Pancreas (tissue), 10 donors: ENCODE data around the gene TMED3. TPM values are rescaled to one million over a fixed set of nuclear protein-coding genes. Genes with fewer than 3 reads are reported as not detected.

Experiments
- ATAC-seq, 4 donors: fragments of 200-7000 bp; cut with Tn5 transposase; one replicate each; pipeline versions ENCODE4 v1.8.0 to v1.9.1; 2020; ENCODE audit warnings: mild to moderate bottlenecking in 4 of 4, moderate library complexity in 4 of 4
- DNase-seq, 6 donors: peaks; one replicate each; pipeline ENCODE4 v3.0.0-alpha.2; 2020
- FAIRE-seq: peaks from 2 replicates; lab custom pipeline; 2012; peaks lifted over from hg19 to GRCh38; lab: Jason Lieb, UNC
- H3K27ac ChIP-seq, 4 donors: fragments of 200-600 bp; sonication (generic); 1 replicate in 3 of 4; 2 replicates in 1 of 4; pipeline versions ENCODE4 v1.5.0 to v1.8.0; 2020
- H3K27me3 ChIP-seq, 4 donors: fragments of 200-600 bp; one replicate each; pipeline ENCODE4 v1.8.0; 2021
- H3K36me3 ChIP-seq, 3 donors: fragments of 200-600 bp; sonication (generic) in 1 of 3; one replicate each; pipeline versions ENCODE4 v1.5.0 to v1.8.0; 2020 to 2021
- H3K4me1 ChIP-seq, 3 donors: fragments of 200-600 bp; one replicate each; pipeline ENCODE4 v1.8.0; 2021
- H3K4me3 ChIP-seq, 4 donors: fragments of 200-600 bp; sonication (generic) in 2 of 4; one replicate each; pipeline versions ENCODE4 v1.5.0 to v1.8.0; 2020 to 2021
- H3K9me3 ChIP-seq, 4 donors: fragments of 200-600 bp; one replicate each; pipeline ENCODE4 v1.8.0; 2021
- CTCF ChIP-seq, 4 donors: fragments of 200-600 bp; sonication (generic) in 3 of 4; IDR thresholded peaks; one replicate each; pipeline versions ENCODE4 v1.5.0 to v1.8.0; 2021; ENCODE audit warnings: antibody characterized with exemption in 4 of 4
- WGBS, 2 donors: extraction: QIAGEN DNeasy Blood & Tissue Kit; methylation state at CpG; one replicate each; pipeline ENCODE4 v1.1.7; 2013; 5-methylcytosine and 5-hydroxymethylcytosine counted together
- intact Hi-C, 3 donors: fragments of 100-400 bp; cut with DNase I; formaldehyde crosslinking; loops; one replicate each; pipeline versions ENCODE4 v1.11.1 to v1.14.2; 2022
- polyA plus RNA-seq, 2 donors: library from polyadenylated mRNA; stranded (reverse); fragments of 200-250 nt; gene quantifications; one replicate each; pipeline ENCODE4 v1.2.3, GENCODE V29; 2013
- total RNA-seq, 6 donors: library from RNA; stranded (reverse); fragmentation: NEBNext Ultra II Directional in 4 of 6; extraction: Animal tissue kit (Norgen Biotek cat#: 25700) in 4 of 6; gene quantifications; one replicate each; pipeline versions ENCODE4 v1.2.1 to v1.2.4, GENCODE V29; 2021 to 2023
- donor health status: healthy with polysubstance abuse.
- donor health status: DM: no; HTN: no; CAD: no; lungs with moderate emphysema.
- donor health status: DM: no; HTN: no; CAD: no.
- donor health status: control.
- donor health status: control.
- donor health status: Bipolar disorder and iron deficiency.
- donor health status: DM: yes; HTN: yes; CAD: no.
- donor health status: DM: no; HTN: no; CAD: no.
- donor health status: DM: no; HTN: no; CAD: no.
- donor health status: DM: yes; HTN: yes; CAD: no.

Gene TMED3
- total and polyA plus RNA-seq, 8 donors = 52.7 to 99.0 (median 81.1) TPM

- FAIRE-seq (no peak), ATAC-seq (peak in 3 of 4 donors; percentile 28 to 81 (median 76)), DNase-seq (peak in 3 of 6 donors; percentile 26 to 62 (median 49))
- Histone ChIP-seq H3K27ac (no peak within 1 kb of the TSS), H3K9me3 (no peaks in the 10 kb centered on the region), H3K27me3 (peaks cover 0 to 19% (median 13%) of the 10 kb centered on the region in 4 donors), H3K4me3 (peak within 1 kb of the TSS in 1 of 4 donors; percentile 3), H3K4me1 (no peaks in the 10 kb centered on the region), H3K36me3 (no peaks in the 10 kb centered on the region)
- intact Hi-C loops = no loop called here
- WGBS, 2 donors = 7% methylated on average over 45 to 56 of the region's 56 CpGs
- no peak for TF ChIP-seq CTCF (IDR thresholded peaks at IDR 0.05)
Observed at GRCh38 chr15:79282371-79283251, 28.3 kb upstream of the TMED3 start, which contains the start of gene ANKRD34C. Gene ANKRD34C (plus strand): TSS chr15:79282722. CDS start chr15:79293285, 10,563 bp downstream.

GRCh38 chr15:79283252-79284048 lies 27.5 kb upstream of the TMED3 start:
- no peak overlapping the region for H3K27ac ChIP-seq
- H3K36me3 ChIP-seq = no peaks in the 10 kb centered on the region
- H3K9me3 ChIP-seq = no peaks in the 10 kb centered on the region
- ATAC-seq (peak; percentile 70 to 98 (median 92)), DNase-seq (peak; percentile 18 to 86 (median 42)), FAIRE-seq (no peak)
- intact Hi-C loops = no loop called here
- peaks cover 0 to 19% (median 13%) of the 10 kb centered on the region in 4 donors for H3K27me3 ChIP-seq
- no peak for TF ChIP-seq CTCF (IDR thresholded peaks at IDR 0.05)
- H3K4me3 ChIP-seq = peak overlapping the region in 1 of 4 donors; percentile 3
- no peaks in the 10 kb centered on the region for H3K4me1 ChIP-seq
- WGBS, 2 donors = 11 to 13% methylated on average over 46 of the region's 46 CpGs

GRCh38 chr15:79290642-79291275 lies 20.2 kb upstream of the TMED3 start:
- H3K36me3 ChIP-seq = no peaks in the 10 kb centered on the region
- ATAC-seq (no peak), DNase-seq (no peak), FAIRE-seq (no peak)
- no peak for TF ChIP-seq CTCF (IDR thresholded peaks at IDR 0.05)
- intact Hi-C loops = no loop called here
- no peaks in the 10 kb centered on the region for H3K4me1 ChIP-seq
- WGBS, 2 donors = 54 to 61% methylated on average over 6 of the region's 6 CpGs
- H3K4me3 ChIP-seq = no peak overlapping the region
- no peaks in the 10 kb centered on the region for H3K9me3 ChIP-seq
- no peaks in the 10 kb centered on the region for H3K27me3 ChIP-seq
- no peak overlapping the region for H3K27ac ChIP-seq

GRCh38 chr15:79292011-79292410 lies 18.9 kb upstream of the TMED3 start:
- Histone ChIP-seq H3K9me3 (no peaks in the 10 kb centered on the region), H3K27ac (no peak overlapping the region), H3K4me1 (no peaks in the 10 kb centered on the region), H3K36me3 (no peaks in the 10 kb centered on the region), H3K4me3 (no peak overlapping the region), H3K27me3 (no peaks in the 10 kb centered on the region)
- no peak for TF ChIP-seq CTCF (IDR thresholded peaks at IDR 0.05)
- FAIRE-seq (no peak), ATAC-seq (no peak), DNase-seq (no peak)
- WGBS, 2 donors = 69 to 74% methylated on average over 4 of the region's 4 CpGs
- intact Hi-C loops = no loop called here
